COLO668 (cell line): Measurements from ENCODE around the gene BDNF.
"Not testable (repeated sequence)": the region's sequence is repeated elsewhere in the genome, so short reads cannot be mapped to it uniquely, and the experiment has no call there.

Experiments used
- DNase-seq: peaks from one replicate; lab custom pipeline; 2025; ENCODE audit not compliant: unreplicated experiment; lab: John Stamatoyannopoulos, UW

Gene BDNF

DNA sequence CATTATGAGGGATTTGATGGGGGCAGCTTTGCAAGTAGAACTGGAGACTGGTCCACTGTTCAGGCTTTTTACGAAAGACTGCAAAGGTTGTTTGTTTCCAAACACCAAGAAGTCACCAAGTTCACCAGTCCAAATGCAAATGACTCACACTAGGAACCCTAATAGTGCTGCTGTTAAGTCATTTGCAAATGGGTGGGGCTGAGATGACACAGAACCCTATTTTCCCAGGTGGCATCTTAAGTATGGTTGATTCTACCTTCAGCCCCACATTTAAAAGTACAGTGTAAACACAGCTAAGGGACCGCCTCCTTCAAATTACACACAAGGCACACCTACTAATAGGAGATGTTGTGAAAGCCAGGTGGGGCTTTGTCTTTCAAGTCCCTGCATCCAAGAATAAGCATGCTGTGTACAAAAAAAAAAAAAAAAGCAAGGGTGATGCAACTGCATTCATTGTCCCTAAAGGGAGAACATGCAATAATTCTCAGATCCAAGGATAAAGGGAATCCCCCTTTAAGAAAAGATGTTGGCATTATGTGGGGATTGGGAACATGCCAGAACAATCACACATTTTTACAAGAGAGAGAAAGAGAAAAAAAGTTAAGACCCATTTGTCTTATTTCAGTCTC, 27.3 kb downstream of the BDNF start:
- no peak for DNase-seq

DNA sequence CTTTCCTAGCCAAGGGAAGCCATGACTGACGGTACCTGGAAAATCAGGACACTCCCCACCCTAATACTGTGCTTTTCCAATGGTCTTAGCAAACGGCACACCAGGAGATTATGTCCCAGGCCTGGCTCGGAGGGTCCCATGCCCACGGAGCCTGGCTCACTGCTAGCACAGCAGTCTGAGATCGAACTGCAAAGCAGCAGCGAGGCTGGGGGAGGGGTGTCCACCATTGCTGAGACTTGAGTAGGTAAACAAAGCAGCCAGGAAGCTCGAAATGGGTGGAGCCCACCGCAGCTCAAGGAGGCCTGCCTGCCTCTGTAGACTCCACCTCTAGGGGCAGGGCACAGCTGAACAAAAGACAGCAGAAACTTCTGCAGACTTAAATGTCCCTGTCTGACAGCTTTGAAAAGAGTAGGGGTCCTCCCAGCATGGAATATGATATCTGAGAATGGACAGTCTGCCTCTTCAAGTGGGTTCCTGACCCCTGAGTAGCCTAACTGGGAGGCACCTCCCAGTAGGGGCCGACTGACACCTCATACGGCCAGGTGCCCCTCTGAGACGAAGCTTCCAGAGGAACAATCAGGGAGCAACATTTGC, 34.6 kb downstream of the BDNF start:
- not testable (repeated sequence) for DNase-seq

DNA sequence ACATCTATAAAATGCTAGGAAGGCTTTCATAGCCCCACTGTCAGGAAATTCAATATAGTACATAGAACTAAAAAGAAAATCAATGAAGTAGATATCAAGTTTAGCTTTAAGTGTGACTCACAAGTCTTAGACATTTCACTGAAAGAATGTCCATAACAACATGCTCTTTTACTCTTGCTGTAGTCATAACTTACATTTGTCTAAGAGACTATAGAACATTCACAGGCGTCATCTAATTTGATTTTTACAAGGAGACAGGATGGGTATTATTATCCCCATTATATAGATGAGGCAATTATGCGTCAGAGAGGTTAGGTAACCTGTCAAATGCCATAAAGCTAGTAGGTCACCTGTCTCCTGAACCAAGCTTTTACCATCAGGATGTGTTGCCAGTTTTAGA, 36.9 kb downstream of the BDNF start:
- DNase-seq, result no peak

DNA sequence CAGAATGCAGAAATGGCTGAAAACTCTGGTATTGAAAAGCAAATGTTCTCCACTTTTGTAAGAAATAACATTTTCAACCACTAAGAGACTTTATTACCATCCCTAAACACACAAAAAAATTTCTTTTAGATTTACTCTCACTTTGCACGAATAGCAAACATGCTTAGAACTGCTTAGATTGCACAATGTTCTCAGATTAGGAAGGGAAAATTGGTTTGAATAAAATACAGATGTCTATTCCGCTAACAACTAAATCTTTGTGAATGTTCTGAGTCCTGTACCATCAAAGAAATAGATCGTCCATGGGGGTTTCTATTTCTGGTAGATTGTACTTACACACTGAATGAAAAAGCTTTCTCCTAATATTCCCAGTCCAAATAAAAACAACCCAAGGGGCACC, 40.1 kb downstream of the BDNF start:
- DNase-seq, result no peak

DNA sequence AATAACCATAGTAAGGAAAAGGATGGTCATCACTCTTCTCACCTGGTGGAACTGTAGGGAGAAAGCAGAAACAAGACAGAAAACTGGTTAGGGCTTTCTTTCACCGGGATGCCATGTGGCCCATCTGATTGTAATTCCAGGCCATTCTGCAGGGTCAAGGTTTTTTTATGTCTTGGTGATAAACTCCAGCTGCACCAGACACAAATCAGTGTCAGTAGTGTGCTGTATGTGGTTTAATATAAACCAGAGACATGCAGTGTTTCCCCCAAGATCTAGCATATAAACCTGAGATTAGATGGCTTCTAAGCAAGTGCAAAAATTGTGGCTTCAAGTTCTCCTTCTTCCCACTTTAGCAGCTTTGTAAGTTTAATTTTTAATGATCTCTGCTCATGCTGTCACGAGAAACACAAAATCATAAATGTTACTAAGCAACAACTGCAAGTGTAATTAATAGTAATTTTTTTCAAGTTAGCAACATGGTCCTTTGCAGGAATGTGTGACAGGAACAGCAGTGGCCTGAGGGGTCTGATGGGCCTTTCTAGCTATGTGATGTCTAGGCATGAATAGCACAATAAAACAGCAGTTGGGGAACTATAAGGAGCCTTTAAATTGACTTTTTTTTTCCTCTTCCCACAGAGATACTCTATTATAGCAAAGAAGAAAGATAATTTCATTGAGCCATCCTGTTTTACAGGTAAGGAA, 41.6 kb downstream of the BDNF start:
- no peak for DNase-seq

DNA sequence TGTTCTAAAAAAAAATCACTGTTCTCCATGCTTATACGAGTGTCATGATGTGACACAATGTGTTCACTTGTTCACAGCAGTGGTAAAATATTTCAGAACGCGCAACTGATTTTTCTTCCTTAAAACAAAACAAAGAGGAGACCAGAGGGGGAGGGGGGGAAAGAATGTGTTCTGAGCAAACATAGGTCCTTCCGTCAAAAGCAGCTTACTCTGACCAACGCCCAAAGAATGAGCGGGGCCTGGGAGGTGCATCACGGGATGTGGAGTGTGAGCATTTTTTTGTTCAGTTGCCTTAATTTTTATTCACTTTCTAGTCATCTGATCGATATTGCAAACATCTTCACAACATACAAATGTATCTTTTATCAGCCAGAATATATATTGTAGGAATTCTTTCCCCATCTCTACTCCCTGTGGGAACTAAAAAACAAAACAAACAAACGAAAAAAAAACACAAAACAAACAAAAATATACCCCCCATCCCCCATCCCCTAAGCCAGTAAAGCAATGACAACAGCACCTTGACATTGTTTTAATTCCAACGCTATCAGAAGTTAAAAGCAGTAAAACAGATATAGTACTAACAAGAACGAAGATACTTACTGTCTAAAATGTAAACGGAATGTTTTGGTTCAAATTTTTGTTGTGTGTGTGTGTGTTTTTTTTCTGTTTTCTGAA, 43.3 kb downstream of the BDNF start:
- DNase-seq, result no peak

DNA sequence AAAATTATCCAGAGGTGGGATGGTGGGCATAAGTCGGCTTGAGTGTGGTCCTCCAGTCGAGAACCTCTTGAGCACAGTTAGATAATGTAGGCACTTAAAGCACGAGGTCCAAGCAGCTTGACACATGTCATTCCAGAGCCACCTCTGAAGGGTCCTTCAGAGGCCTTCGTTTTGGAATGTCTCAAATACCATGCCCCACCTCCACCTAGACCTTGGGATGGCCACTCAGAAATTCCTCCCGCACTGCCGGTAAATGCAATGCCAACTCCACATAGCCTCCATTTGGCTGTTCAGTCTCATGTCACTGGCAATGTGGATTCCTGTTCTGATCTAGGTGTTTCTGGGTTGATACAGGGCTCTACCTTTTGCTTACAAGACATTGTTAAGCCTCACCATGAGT, 43.9 kb downstream of the BDNF start:
- DNase-seq, result no peak

DNA sequence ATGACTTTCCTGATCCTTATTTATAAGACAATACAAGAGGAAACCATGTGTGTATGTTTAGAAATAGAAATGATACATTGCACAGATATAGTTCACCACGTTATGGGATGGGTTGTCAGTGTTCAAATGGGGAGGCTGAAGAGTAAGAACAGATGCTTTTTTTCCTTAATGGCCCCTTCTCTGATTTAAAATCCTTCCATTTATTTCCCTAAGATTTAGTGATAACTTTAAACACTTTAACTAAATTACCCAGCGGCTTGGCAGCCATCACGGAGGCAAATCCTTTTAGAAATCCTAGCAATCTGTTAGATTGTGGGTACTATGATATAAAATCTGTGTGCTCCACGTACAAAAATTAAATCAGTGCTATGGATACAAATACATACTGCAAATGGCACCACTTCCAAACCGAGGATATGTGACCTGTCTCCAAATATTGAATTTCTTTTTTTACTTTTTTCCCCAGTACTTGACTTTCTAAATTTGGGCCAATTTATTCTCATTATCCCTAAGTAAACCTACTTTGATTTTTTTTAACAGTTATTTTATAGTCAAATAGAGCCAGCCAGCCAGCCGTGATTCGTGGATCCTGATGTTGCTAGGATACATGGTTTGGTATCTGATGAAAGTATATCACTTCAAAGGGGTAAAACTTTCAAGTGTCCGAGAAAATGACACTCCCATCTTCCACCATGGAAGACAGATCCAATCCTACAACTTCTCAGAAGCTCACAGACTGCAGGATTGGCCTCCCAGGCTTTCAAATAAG, 46.1 kb downstream of the BDNF start:
- no peak for DNase-seq

DNA sequence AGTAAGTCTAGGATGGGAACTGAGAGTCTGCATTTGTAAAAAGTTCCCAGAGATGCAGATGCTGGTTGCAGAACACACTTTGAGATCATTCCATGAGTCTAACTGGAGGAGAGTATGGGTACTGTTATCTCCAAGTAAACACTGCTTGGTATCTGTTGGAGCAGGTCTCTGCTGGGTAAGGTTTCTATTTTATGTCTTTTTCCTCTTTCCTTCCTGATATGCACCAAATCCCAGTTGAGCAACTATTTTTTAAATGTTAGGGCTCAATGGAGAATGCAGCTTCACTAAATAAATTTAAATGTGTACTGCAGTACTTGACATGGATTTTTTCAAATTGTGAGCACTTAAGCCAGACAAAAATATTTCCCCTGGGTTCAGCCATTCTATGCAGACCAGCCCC, 48.5 kb downstream of the BDNF start:
- no peak for DNase-seq

DNA sequence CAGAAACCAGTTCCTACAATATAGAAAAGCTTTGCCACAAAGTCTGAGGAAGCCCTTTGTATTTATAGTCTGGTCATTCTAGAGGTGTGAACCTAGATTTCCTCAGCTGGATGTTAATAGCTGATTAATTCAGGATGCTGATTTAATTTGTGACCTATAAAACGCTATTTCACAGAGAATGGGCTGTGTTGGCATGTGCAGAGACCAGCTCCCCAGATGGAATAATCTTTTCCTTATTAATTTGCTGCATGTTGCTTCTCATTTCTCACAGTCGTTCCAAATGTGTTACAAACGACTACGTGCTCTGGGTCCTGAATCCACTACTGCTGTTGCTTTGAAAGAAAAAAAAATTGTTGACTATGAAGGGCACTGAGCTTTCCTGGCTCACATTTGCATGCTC, 49.3 kb downstream of the BDNF start:
- DNase-seq, result no peak

DNA sequence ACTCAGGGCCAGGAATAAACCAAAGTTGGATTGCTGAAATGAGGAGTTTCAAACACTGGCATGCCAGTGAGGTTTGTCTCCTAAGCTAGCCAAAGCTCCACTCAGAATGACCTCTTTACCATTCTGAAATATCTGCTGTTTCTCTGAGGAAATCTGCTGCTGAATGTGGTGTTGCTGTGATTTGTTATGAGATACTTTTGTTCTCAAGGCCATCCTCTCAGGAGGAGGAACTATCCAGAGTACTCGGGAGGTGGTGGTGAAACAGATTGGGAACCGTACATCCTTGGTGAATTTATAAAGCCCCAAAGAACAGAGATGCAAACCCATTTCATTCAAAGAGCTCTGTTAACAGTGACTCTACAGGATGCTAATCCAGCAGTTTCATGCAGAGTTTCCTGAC, 50.5 kb downstream of the BDNF start:
- no peak for DNase-seq

DNA sequence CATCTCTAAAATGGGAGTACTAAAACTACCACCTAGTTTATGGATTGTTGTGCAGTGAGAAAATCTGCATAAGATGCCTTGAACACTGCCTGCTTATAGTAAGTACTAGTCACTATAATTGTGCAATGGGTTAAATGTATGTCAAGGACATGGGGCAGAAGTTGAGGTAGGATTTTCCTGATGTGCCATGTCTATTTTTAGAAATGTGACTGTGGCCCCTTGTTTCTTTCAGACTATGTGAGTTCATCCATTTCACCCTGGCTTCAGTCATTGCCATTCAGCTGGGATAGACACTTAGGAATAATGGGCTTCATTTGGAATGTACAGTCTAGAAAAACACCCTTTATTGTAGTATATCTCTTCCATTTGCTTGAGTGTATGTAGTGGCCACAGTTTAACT, 51.4 kb downstream of the BDNF start:
- DNase-seq, result no peak

DNA sequence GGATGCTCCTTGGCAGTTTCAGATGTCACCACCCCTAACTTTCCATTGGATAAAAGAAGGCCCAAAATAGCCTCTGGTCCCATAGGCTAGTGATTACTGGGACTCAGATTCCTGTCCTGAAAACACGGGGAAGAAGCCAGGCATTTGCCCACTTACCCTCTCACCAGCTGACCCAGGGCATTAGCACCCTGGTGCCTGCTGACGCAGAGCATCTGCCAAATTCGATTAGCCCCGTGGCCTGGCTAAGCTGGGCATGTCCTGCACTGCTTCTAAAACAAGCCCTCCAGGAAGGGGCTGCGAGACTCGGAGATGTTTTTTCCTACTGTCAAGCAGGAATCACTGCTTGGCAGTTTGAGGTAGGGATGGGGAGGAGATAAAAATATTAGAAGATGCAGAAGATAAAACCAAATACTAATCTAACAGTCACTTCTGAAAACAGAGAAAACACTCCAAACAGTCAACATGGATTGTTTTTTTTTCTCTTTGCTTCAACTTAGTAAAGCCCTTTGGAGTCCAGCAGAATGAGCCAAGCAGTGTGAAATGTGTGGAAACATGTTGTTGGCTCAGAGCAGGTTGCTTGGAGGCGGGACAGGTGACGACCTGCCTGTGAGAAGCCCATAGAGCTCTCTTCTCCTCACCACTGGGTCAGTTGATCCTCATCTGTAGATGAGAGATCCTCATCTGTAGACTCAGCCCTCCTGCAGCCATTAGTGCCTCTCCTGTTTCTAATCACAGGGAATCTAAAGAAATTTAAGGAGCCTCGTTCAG, 54.0 kb downstream of the BDNF start:
- DNase-seq, result no peak

DNA sequence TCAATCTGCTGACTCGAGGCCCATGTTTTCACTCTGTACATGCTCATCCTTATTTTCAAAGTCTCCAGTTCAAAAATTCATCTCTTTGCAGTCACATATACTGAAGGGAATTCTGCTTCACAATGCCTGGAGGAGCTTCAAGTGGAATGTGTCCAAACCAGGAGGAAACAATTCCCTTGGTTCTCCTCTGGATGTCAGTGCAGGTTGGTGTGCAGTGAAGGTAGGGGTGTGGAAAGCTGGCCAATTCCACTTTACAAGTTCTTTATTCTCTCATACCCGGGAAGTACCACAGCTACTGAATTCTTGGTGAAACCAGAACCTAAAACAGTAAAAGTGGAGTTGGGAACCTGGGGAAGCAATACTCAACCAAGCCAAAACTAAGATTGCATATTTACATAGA, 57.3 kb downstream of the BDNF start:
- DNase-seq, result no peak

DNA sequence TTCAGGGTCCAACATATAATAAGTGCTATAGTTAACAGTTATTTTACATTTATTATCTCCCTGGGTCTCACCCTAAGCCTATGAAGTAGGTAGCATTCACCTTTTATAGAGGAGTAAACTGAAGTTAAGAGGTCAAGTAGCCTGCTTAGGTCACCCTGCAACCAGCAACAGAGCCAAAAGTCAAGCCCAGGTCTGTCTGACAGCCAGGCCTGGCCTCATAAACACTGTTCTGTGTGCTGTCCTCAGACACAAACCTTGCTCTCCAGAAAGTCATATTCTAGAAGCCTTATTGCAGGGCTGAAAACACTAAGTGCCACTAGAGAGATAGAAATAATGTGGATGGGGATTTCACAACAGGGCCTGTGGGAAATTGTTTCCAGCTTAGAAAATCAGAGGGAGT, 59.3 kb downstream of the BDNF start:
- no peak for DNase-seq

DNA sequence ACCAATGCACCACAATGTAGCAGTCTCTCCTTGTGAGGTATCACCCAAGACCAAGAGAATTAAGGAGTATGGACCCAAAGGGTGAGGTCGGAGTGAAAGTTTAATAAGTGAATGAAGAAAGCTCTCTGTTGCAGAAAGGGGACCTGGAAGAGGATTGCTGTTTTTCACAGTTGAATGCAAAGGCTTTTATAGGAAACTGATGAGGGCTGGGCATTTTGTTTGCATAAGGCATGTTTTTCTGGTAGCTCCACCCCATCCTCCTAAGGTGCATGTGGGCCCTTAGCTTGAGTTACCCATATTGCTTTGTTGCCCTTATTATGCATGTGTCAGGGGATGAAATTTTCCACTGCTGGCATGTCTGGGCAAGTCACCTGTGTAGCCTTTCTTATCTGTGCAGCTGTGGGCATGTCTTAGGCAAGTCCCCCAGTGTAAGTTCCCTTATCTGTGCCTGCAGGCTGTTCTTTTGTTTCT, 64.7 kb downstream of the BDNF start:
- no peak for DNase-seq

DNA sequence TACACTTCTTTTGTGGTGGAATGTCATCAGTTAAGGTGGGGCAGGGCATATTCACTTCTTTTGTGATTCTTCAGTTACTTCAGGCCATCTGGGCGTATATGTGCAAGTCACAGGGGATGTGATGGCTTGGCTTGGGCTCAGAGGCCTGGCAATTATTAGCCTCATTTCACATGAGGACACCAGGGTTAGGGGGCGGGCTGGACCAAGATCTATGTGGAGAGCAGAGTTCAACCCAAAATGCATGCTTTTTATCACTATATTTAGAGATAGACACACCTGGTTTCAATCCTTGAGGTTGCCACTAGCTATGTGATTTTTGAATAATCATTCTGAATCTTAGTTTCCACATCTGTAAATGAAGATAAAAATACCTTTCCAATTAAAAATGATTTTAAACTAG, 65.5 kb downstream of the BDNF start:
- DNase-seq, result not testable (repeated sequence)

DNA sequence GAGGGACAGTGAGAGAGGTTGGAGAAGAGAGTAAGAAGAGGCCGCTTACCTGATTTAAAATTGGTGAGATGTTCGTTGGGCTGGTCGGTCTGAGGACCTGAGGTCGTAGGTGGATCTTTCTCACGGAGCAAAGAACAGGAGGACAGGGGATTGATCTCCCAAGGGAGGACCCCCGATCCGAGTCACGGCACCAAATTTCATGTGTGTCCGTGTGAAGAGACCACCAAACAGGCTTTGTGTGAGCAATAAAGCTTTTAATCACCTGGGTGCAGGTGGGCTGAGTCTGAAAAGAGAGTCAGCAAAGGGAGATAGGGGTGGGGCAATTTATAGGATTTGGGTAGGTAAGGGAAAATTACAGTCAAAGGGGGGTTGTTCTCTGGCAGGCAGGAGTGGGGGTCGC, 66.0 kb downstream of the BDNF start:
- DNase-seq, result not testable (repeated sequence)

DNA sequence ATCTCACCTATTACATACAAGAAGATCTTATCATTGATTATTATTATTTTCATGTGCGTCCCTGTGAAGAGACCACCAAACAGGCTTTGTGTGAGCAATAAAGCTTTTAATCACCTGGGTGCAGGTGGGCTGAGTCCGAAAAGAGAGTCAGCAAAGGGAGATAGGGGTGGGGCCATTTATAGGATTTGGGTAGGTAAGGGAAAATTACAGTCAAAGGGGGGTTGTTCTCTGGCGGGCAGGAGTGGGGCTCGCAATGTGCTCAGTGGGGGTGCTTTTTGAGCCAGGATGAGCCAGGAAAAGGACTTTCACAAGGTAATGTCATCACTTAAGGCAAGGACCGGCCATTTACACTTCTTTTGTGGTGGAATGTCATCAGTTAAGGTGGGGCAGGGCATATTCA, 71.2 kb downstream of the BDNF start:
- DNase-seq, result not testable (repeated sequence)

DNA sequence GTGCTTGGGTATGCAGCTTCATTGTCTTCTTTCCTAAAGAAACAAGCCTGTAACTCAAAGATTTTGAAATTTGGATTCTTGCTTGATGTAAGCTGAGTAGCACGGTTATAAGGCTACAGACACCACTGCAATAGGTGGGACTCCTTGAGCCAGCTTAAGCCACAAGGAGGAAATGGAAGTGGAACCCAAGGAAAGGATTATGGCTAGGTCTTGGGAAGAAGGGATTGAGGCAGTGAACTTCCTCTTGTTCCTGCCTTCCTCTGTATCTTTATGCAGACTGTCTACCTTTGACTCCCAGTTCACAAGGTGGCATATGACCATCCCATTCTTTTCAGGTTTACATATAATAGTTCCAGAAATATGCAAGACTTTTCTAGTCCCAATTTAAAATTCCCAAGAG, 72.3 kb downstream of the BDNF start:
- DNase-seq, result no peak
